DMS53 treated with DMSO at 0.1 percent for 48 hours (cell line): ENCODE measurements around the gene CCDC144A.
"Not testable (repeated sequence)": the region's sequence is repeated elsewhere in the genome, so short reads cannot be mapped to it uniquely, and the experiment has no call there.

ENCODE experiments used
- DNase-seq: peaks from one replicate; lab custom pipeline; 2025; ENCODE audit not compliant: unreplicated experiment; lab: John Stamatoyannopoulos, UW

CCDC144A gene, protein sequence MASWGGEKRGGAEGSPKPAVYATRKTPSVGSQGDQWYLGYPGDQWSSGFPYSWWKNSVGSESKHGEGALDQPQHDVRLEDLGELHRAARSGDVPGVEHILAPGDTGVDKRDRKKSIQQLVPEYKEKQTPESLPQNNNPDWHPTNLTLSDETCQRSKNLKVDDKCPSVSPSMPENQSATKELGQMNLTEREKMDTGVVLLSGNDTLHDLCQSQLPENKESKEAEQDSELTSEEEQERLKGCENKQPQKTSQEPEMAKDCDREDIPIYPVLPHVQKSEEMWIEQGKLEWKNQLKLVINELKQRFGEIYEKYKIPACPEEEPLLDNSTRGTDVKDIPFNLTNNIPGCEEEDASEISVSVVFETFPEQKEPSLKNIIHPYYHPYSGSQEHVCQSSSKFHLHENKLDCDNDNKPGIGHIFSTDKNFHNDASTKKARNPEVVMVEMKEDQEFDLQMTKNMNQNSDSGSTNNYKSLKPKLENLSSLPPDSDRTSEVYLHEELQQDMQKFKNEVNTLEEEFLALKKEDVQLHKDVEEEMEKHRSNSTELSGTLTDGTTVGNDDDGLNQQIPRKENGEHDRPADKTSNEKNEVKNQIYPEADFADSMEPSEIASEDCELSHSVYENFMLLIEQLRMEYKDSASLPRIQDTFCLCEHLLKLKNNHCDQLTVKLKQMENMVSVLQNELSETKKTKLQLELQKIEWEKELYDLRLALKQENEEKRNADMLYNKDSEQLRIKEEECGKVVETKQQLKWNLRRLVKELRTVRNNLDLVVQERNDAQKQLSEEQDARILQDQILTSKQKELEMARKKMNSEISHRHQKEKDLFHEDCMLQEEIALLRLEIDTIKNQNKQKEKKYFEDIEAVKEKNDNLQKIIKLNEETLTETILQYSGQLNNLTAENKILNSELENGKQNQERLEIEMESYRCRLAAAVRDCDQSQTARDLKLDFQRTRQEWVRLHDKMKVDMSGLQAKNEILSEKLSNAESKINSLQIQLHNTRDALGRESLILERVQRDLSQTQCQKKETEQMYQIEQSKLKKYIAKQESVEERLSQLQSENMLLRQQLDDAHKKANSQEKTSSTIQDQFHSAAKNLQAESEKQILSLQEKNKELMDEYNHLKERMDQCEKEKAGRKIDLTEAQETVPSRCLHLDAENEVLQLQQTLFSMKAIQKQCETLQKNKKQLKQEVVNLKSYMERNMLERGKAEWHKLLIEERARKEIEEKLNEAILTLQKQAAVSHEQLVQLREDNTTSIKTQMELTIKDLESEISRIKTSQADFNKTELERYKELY (N-terminal part only)

DNA sequence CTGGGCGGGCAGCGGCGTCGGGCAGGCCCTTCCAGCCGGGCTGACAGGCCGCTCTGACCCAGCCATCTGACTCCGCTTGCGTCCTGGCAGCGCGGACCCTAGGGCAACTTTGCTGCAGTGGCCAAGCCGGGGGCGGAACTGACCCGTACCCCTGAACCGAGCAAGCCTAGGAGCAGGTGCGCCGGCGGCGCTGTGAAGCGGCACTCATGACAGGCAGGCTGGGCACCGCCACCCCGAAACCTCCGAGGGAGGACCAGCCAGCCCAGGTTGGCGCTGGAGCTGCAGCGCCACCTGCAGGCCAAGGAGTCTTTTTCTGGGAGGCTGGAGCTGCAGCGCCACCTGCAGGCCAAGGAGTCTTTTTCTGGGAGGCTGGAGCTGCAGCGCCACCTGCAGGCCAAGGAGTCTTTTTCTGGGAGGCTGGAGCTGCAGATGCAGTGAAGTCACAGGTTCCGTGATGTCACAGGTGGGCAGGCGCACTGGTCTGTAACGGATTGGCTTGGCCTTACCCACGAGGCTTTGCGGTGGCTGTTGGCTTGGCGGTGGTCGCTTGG is at the start of gene CCDC144A:
TSS of gene CCDC144A (plus strand) at position 511 of the 551 bp plus-strand sequence. CDS start 160 bp downstream, outside the sequence.
- DNase-seq = not testable (repeated sequence)

DNA sequence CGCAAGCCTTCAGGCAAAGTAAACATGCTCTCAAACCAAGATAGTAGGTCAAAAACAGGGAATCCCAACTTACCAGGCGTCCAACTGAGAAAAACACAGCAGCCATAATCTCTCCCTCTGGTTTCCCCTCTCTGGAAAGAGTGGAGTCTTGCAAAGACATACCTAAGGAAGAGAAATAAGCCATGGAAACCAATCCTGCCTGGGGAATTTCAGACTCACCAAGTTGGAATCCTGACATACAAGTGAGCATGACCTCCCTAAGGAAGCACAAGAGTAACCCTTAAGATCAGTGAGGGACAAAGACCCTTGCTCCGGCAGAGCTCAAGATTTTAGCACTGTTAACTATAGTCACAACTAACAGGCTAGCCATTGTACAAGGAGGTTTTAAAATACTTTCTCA is 40.5 kb upstream of the CCDC144A start:
- DNase-seq = no peak

DNA sequence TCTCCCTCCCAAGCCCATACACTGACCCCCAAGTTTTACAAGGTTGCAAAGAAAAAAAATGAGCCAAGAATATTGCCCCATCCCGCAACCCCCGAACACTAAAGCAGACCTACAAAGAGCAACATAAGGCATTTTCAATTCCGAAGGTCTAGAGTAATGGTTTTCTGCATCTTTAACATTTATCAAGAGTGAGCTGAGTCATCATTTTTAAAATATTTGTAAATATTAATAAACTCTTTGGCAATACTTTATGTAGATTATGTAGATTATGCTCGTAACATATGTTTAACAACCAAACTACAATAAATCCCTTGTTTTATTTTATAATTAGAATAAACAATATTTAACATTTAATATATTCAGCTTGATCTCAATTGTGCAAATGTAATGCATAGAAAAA is 37.8 kb upstream of the CCDC144A start:
- no peak for DNase-seq

DNA sequence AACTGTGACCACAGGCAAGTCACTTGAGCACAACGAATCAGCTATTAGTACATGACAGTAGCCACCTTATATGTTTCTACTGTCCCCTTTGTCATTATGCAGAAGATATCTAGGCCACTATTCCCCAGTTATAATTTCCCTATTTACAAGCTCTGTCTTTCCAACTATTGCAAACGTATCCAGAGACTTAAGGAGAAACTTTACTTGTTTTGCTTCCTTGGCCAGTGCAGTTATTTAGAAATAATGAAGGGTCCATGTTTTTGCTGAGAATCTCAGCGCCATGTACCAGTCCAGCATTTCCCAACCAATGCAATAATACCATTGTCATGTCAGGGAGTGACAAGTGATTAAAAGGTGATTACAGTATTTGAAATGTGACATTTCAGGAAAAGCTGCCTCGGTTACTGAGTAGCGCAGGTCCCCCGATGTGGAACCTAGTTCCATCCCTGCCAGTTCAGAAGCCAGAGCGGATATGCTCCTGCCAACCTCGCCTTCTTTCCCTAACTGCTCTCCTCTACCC is 37.1 kb upstream of the CCDC144A start:
- DNase-seq = no peak

DNA sequence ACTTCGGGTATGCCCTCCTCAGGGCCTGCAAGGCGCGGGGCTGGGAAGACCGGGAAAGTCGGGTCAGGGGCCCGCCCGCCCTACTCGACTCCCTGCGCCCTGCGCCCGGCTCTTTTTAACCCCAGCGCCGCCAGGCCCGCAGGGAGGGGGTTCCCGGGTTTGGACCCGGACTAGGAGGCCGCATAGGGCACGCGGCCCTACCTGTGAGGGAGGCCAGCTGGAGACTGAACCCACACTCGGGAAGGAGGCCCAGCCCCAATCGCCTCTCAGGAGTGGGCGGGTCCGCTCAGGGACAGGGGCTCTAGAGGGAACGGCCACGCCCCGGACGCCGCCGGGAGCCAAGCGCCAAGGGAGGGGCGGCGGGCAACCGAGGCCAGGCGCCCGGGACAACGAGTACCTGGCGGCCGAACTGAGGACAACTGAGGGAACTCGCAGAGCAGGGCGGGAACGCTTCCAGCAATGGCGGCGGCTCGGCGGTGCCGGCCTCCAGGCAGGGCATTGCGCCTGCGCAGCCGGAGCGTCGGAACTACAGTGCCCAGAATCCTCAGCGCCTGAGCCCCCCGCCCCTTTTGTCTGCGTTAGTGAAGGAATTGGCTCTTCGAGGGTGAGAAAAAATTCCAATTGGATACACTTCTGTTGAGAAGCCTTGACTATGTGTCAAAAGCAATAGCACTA is 36.5 kb upstream of the CCDC144A start, which contains the start of gene ZNF624:
TSS of gene ZNF624 (minus strand) at position 484 of the 675 bp plus-strand sequence.
- peak; percentile 83 for DNase-seq

DNA sequence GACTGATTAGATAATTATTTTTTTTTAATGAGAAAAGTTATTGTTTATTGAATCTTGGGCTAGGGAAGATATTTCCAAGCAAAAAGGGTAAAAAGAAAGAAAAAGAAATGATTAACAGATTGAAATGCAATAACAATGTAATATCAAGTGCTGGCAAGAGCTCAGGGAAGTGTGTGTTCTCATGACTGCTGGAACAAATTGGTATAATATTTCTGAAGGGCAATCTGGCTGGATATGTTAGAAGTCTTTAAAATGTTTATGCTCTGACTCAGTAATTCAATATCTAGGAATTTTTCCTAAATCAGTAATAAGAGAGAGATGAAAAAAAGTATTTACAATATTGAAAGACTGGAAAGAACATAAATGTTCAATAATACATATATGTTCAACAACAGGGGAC is 28.8 kb upstream of the CCDC144A start:
- DNase-seq = no peak

DNA sequence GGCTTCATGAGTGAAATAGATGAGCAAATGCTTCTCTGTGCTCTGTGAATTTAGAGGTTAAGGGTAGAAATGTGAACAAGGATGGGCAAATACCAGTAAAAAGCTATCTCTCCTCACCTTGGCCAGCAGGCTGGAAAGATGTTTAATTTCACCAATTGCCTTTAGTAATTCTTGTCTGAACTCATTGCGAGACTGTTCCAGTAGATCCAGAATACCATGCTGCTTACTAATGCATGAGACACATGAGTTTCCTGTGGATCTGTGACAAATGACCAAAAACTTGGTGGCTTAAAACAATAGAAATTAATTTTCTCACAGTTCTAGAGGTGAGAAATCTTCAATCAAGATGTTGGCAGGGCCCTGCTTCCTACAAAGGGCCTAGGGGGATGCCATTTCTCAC is 27.1 kb upstream of the CCDC144A start:
- DNase-seq = no peak

DNA sequence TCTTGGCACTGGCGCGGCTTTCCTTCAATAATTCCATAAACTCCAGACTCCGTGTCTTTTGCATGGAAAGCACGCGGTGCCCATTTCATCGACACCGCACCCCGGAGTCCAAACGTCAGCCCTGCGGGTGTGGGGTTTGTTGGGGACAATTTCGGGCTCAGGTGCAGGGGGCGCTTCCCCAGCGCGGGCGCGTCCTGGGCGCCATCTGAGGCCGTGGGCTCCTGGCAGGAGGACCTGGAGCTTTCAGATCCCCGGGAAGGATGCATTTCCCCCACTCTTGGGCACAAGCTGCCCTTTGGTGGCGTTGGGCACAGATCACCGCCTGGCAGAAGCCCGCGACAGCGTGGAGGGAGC is 23.5 kb upstream of the CCDC144A start:
- not testable (repeated sequence) for DNase-seq

DNA sequence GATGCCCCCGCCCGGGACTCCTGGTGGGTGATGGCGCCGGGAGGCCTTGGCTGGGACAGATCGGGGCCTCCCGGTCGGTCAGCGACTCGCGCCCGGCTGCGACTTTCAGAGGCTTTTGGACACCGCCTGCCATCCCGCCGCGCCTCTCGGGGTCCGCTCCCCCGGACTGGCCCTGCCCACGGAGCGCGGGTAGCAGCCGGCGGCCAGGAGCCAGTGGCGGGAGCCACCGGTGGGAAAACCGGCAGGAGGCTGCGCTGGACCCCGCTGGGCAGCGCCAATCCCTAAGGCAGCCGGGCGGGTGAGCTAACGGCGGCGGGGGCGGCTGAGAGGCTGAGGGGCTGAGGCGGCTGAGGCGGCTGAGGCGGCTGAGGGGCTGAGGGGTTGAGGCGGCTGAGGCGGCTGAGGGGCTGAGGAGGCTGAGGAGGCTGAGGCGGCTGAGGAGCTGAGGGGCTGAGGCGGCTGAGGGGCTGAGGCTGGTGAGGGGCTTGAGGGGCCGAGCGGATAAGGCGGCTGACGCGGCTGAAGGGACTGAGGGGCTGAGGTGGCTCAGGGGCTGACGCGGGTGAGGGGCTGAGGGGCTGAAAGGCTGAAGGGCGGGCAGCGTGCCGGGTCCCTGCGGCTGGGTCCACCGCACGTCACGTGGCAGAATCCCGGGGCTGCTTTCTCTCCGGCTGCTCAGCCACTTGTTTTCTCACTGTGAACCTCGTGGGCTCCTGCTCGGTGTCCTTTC is 23.0 kb upstream of the CCDC144A start:
- not testable (repeated sequence) for DNase-seq

DNA sequence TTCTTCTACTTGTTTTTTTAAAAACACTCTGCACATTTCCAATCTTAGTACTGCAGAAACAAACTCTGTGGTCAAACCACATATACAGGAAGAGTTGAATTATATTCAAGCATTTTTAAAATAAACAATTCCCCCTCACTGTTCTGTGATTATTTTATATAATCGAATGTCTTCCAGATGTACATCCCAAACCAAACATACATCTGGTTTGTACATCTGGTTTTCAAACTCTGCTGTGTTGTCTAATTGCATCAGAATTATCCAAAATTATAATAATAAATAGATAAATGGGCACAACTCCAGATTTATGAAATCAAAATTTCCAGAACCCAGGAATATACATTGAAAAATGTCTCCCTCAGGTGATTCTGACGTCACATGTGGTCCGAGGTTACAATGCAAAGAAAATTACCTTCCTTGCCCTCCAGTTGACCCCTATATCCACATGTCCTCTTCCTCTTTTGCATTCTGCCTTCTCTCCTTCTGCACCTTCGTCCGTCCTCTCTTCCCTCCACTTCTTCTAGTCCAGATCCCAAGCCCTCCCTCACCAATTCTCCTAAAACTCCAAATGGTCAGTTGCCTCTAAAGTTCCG is 13.3 kb upstream of the CCDC144A start:
- DNase-seq = no peak

DNA sequence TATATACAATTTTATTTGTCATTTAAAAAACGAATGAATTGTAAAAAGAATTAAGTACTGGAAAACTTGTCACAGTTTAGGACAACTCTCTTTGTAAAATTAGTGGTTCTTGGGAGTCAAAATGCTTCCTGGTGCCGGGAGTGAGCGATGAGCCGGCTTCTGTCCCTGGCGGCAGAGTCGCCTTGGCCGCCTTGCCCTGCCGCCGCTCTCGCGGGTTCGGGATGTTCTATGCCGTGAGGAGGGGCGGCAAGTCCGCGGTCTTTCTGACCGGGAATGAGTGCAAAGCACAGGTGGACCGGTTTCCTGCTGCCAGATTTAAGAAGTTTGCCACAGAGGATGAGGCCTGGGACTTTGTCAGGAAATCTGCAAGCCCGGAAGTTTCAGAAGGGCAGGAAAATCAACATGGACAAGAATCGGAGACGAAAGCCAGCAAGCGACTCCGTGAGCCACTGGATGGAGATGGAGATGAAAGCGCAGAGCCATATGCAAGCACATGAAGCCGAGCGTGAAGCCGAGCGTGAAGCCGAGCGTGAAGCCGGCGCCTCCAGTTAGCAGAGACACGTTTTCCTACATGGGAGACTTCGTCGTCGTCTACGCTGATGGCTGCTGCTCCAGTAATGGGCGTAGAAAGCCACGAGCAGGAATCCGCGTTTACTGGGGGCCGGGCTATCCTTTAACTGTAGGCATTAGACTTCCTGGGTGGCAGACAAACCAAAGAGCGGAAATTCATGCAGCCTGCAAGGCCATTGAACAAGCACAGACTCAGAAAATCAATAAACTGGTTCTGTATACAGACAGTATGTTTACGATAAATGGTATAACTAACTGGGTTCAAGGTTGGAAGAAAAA is 6.5 kb upstream of the CCDC144A start:
- DNase-seq = not testable (repeated sequence)

DNA sequence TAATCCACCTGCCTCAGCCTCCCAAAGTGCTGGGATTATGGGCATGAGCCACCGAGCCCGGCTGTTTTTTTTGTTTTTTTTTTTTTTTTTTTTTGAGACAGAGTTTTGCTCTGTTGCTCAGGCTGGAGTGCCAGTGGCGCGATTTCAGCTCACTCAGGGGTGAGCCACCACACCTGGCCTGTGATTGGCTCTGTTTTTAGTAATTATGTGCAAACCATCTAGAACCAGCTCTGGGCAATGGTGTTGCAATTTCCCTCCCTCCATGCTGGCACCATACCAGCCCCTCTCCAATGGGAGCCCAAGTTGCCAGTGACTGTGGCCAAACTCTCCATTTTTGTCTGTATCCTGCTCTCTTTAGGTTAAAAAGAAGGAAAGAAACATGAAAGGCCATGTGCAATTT is 4.0 kb upstream of the CCDC144A start:
- DNase-seq = not testable (repeated sequence)

DNA sequence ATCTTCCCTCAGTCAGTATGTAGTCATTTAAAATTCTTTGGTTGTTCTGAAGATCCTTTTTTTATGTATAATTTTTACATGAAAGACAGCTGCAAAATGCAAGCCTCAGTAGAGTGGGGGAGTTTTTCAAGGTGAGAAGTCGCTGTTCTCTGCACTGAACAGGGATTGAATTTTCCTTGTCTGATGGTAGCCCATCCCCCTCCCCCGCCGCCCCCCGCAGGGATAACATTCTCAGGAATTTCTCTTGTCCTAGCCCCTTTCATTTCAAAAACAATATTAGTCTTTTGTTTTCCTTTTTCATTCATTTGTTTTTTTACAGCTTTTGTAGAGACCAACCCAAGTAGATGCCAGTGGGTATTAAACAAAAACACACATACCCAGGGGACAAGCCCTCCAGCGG is 2.9 kb upstream of the CCDC144A start:
- DNase-seq = not testable (repeated sequence)

DNA sequence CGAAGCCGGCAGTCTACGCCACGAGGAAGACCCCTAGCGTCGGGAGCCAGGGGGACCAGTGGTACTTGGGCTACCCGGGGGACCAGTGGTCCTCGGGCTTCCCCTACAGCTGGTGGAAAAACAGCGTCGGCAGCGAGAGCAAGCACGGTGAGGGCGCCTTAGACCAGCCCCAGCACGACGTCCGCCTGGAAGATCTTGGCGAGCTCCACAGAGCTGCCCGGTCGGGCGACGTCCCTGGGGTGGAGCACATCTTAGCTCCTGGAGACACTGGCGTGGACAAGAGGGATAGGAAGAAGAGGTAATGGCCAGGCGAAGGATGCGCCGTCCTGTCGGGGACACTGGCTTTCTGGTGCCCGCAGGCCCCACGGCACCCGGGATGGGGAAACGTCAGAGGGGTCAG is 406 bp downstream of the CCDC144A start:
- DNase-seq = not testable (repeated sequence)

DNA sequence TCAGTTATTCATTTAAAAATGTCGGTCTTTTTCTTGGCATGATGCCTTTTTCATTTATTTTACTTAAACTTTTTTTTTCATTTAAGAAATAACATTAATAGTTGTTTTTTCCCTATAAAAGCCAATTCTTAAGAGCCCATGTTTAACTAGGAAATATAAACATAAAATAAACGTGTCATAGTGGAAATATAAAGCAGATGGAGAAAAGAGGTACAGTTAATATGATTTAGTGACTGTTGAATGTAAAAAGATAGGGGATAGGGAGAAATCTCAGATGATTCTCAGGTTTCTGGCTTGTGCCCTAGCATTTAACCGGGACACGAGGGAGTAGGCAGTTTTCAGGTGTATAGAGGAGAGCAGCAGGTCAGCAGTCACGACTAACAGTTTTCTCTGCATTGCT is 7.6 kb downstream of the CCDC144A start:
- not testable (repeated sequence) for DNase-seq

DNA sequence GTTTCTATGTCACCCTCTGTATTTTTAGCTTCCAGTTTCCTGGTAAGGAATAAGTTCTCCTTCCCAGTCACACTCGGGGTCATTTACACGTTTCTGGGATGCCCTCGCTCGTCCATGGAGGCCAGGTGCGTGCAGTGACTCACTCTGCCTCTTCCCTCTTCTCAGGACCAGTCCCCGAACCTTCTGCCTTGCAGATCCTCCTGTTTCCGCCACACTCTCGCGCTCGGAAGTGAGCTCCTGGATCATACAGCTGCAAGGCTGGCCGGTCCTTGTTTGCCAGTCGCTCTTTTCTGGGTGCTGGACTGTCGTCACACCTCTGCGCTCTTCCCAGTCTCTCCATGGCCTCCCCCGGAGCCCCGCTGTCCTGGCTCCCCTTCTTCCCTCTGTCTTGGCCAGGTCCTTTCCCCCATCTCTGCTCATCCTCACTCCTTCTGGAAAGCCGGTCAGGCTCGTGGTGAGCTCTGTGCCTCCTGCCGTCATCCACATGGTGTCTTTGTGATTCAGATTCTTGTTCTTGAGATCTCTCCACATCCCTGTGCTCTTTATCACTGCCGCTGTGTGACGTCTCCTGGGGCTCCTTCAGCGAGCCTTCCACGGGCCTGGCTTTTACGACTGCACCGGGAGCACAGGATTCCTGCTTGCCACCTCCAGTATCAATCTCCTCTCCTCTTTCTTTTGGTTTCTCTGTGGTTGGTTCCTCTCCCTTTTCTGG is 55.6 kb downstream of the CCDC144A start:
- DNase-seq = peak; percentile 27

DNA sequence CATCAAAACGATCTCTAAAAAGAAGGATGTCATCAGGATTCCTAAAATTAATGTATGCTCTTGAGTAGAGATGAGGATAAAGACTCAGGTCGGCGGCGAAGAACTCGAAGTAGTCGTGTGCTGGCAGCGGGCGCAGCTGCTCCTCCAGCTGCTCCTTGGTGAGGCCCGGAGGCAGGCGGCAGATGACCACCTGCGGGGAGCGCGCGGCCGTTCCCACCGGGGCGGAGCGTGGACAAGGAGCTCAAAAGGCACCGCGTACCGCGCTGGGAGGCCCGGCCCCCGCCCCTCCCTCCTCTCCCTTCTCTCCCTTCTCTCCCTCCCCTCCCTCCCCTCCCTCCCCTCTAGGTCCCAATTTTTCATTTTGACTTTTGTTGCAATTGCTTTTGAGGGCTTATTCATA is 56.5 kb downstream of the CCDC144A start:
- not testable (repeated sequence) for DNase-seq
